ENCODE measurements around the gene TANK. TPM values are rescaled to one million over a fixed set of nuclear protein-coding genes. Genes with fewer than 3 reads are reported as not detected.

TANK gene
- total and polyA plus RNA-seq, 8 donors = 12.2 to 140 (median 46.1) TPM

- Histone ChIP-seq H3K9me3 (no peaks in the 10 kb centered on the region), H3K4me3 (no peak overlapping the region), H3K27ac (no peak overlapping the region), H3K27me3 (no peaks in the 10 kb centered on the region), H3K36me3 (no peaks in the 10 kb centered on the region), H3K4me1 (no peaks in the 10 kb centered on the region)
- no peak for TF ChIP-seq POLR2AphosphoS5 (IDR thresholded peaks at IDR 0.05)
- no peak for TF ChIP-seq POLR2A (IDR thresholded peaks at IDR 0.05)
- no peak for TF ChIP-seq EP300 (IDR thresholded peaks at IDR 0.05)
- TF ChIP-seq CTCF (IDR thresholded peaks at IDR 0.05) = no peak
- no peak for DNase-seq
- intact Hi-C loops (cut with DNase I; ENCODE audit: low total_unique reads) = no loop called here
- WGBS, 5 donors = 78 to 95% (median 88%) methylated on average over 2 of the region's 2 CpGs
These were observed 45.0 kb upstream of the TANK start for GRCh38 chr2:161115205-161115604.

GRCh38 chr2:161115605-161116380 is 44.4 kb upstream of the TANK start:
- intact Hi-C loops (cut with DNase I; ENCODE audit: low total_unique reads) = no loop called here
- no peaks in the 10 kb centered on the region for H3K4me1 ChIP-seq
- H3K27me3 ChIP-seq = no peaks in the 10 kb centered on the region
- no peak overlapping the region for H3K4me3 ChIP-seq
- WGBS, 5 donors = 56 to 66% (median 63%) methylated on average over 3 of the region's 3 CpGs
- no peaks in the 10 kb centered on the region for H3K36me3 ChIP-seq
- DNase-seq = no peak
- no peak overlapping the region for H3K27ac ChIP-seq
- H3K9me3 ChIP-seq = no peaks in the 10 kb centered on the region
- TF ChIP-seq POLR2AphosphoS5 (IDR thresholded peaks at IDR 0.05) = no peak
- no peak for TF ChIP-seq CTCF (IDR thresholded peaks at IDR 0.05)
- no peak for TF ChIP-seq EP300 (IDR thresholded peaks at IDR 0.05)
- TF ChIP-seq POLR2A (IDR thresholded peaks at IDR 0.05) = no peak

- H3K27me3 ChIP-seq = no peaks in the 10 kb centered on the region
- H3K9me3 ChIP-seq = no peaks in the 10 kb centered on the region
- no peaks in the 10 kb centered on the region for H3K4me1 ChIP-seq
- no peak overlapping the region for H3K27ac ChIP-seq
- WGBS, 5 donors = 79 to 87% (median 84%) methylated on average over 5 of the region's 5 CpGs
- TF ChIP-seq CTCF (IDR thresholded peaks at IDR 0.05) (no peak), EP300 (IDR thresholded peaks at IDR 0.05) (no peak), POLR2AphosphoS5 (IDR thresholded peaks at IDR 0.05) (no peak), POLR2A (IDR thresholded peaks at IDR 0.05) (no peak)
- no peak for DNase-seq
- H3K4me3 ChIP-seq = no peak overlapping the region
- intact Hi-C loops (cut with DNase I; ENCODE audit: low total_unique reads) = no loop called here
- no peaks in the 10 kb centered on the region for H3K36me3 ChIP-seq
These were observed 43.7 kb upstream of the TANK start for GRCh38 chr2:161116509-161116908.

GRCh38 chr2:161117506-161117905 is 42.7 kb upstream of the TANK start:
- Histone ChIP-seq H3K27me3 (no peaks in the 10 kb centered on the region), H3K4me3 (no peak overlapping the region), H3K27ac (no peak overlapping the region), H3K4me1 (peaks cover 0 to 1% (median under 1%) of the 10 kb centered on the region in 4 donors), H3K9me3 (no peaks in the 10 kb centered on the region), H3K36me3 (no peaks in the 10 kb centered on the region)
- DNase-seq = no peak
- intact Hi-C loops (cut with DNase I; ENCODE audit: low total_unique reads) = no loop called here
- 81 to 94% (median 89%) methylated on average over 2 of the region's 2 CpGs for WGBS, 5 donors
- TF ChIP-seq POLR2AphosphoS5 (IDR thresholded peaks at IDR 0.05) = no peak
- no peak for TF ChIP-seq CTCF (IDR thresholded peaks at IDR 0.05)
- no peak for TF ChIP-seq POLR2A (IDR thresholded peaks at IDR 0.05)
- no peak for TF ChIP-seq EP300 (IDR thresholded peaks at IDR 0.05)

All from stomach (tissue), 9 donors.